Activated CD8-positive, alpha-beta memory T cell treated with anti-CD3 and anti-CD28 coated beads, Interleukin-2, amount 10 ng/mL, durations not matched to agents 7 days and 5 days (primary cell): ENCODE results near the gene ADCY2. TPM values are rescaled to one million over a fixed set of nuclear protein-coding genes. Genes with fewer than 3 reads are reported as not detected.
A peak's percentile ranks its signal among the peaks of the same experiment; 100 is the strongest.

ENCODE experiments used
- ATAC-seq: fragments of 150-1000 bp; cut with Tn5 transposase; one replicate; pipeline ENCODE4 v1.10.0; 2021; ENCODE audit warnings: moderate library complexity
- CTCF ChIA-PET: fragments of 350-600 bp; sonication (Branson Sonifier 250); formaldehyde crosslinking; loops from one replicate; lab custom pipeline; 2021; ENCODE audit warnings: antibody characterized with exemption; lab: Charles Lee
- DNase-seq: peaks from one replicate; pipeline ENCODE4 v3.0.0-alpha.2; 2020
- H3K27ac Mint-ChIP-seq: one replicate; pipeline ENCODE4 v1.8.0; 2021; ENCODE audit warnings: mild to moderate bottlenecking, mixed read lengths
- H3K27me3 Mint-ChIP-seq: one replicate; pipeline ENCODE4 v1.8.0; 2021; ENCODE audit warnings: mixed read lengths
- H3K36me3 Mint-ChIP-seq: one replicate; pipeline ENCODE4 v1.8.0; 2021; ENCODE audit warnings: mild to moderate bottlenecking, mixed read lengths
- H3K4me1 Mint-ChIP-seq: one replicate; pipeline ENCODE4 v1.8.0; 2021; ENCODE audit warnings: mixed read lengths
- H3K4me3 Mint-ChIP-seq: one replicate; pipeline ENCODE4 v1.8.0; 2021; ENCODE audit warnings: mild to moderate bottlenecking, moderate library complexity, mixed read lengths
- H3K9me3 Mint-ChIP-seq: one replicate; pipeline ENCODE4 v1.8.0; 2022; ENCODE audit warnings: low read depth, mixed read lengths
- total RNA-seq, 2 experiments: library from RNA; stranded (reverse); gene quantifications; one replicate each; pipeline ENCODE4 v1.2.3, GENCODE V29; 2021

ADCY2 gene
- total RNA-seq, 2 experiments from 2014 or later: not detected

- Mint-ChIP-seq H3K4me1 (no peaks in the 10 kb centered on the region), H3K9me3 (no peaks in the 10 kb centered on the region), H3K4me3 (no peak overlapping the region), H3K36me3 (no peaks in the 10 kb centered on the region), H3K27ac (no peak overlapping the region), H3K27me3 (no peaks in the 10 kb centered on the region)
- DNase-seq (no peak), ATAC-seq (no peak)
- CTCF ChIA-PET: no interaction called here
These were observed 408.0 kb downstream of the ADCY2 start for GRCh38 chr5:7803937-7804336.

GRCh38 chr5:7805379-7805778, 409.4 kb downstream of the ADCY2 start:
- Mint-ChIP-seq H3K27me3 (peaks cover 6% of the 10 kb centered on the region), H3K4me3 (no peak overlapping the region), H3K9me3 (no peaks in the 10 kb centered on the region), H3K27ac (no peak overlapping the region), H3K4me1 (no peaks in the 10 kb centered on the region), H3K36me3 (no peaks in the 10 kb centered on the region)
- CTCF ChIA-PET: no interaction called here
- no peak for DNase-seq
- ATAC-seq: no peak

GRCh38 chr5:7808998-7809397, 413.1 kb downstream of the ADCY2 start:
- no peak overlapping the region for H3K27ac Mint-ChIP-seq
- CTCF ChIA-PET: no interaction called here
- H3K9me3 Mint-ChIP-seq: no peaks in the 10 kb centered on the region
- H3K4me1 Mint-ChIP-seq: no peaks in the 10 kb centered on the region
- H3K4me3 Mint-ChIP-seq: no peak overlapping the region
- H3K36me3 Mint-ChIP-seq: no peaks in the 10 kb centered on the region
- H3K27me3 Mint-ChIP-seq: peaks cover 22% of the 10 kb centered on the region
- no peak for DNase-seq
- no peak for ATAC-seq

GRCh38 chr5:7811715-7812114, 415.8 kb downstream of the ADCY2 start:
- Mint-ChIP-seq H3K4me3 (no peak overlapping the region), H3K27me3 (peaks cover 31% of the 10 kb centered on the region), H3K27ac (no peak overlapping the region), H3K9me3 (no peaks in the 10 kb centered on the region), H3K36me3 (no peaks in the 10 kb centered on the region), H3K4me1 (no peaks in the 10 kb centered on the region)
- ATAC-seq: no peak
- DNase-seq: no peak
- CTCF ChIA-PET: no interaction called here

GRCh38 chr5:7813007-7813406, 417.1 kb downstream of the ADCY2 start:
- Mint-ChIP-seq H3K4me3 (no peak overlapping the region), H3K9me3 (no peaks in the 10 kb centered on the region), H3K27me3 (peaks cover 35% of the 10 kb centered on the region), H3K27ac (no peak overlapping the region), H3K36me3 (no peaks in the 10 kb centered on the region), H3K4me1 (no peaks in the 10 kb centered on the region)
- no peak for DNase-seq
- ATAC-seq: no peak
- CTCF ChIA-PET: no interaction called here

GRCh38 chr5:7813576-7813975, 417.6 kb downstream of the ADCY2 start:
- CTCF ChIA-PET: interaction anchor here (1.2 kb wide), 1 partner anchor 9 kb away, joined by 3 read pairs; no protein-coding TSS in a partner anchor
- H3K36me3 Mint-ChIP-seq: no peaks in the 10 kb centered on the region
- no peak for DNase-seq

GRCh38 chr5:7814816-7815215, 418.9 kb downstream of the ADCY2 start:
- ATAC-seq: no peak
- no peaks in the 10 kb centered on the region for H3K36me3 Mint-ChIP-seq
- no peak for DNase-seq
- peaks cover 37% of the 10 kb centered on the region for H3K27me3 Mint-ChIP-seq
- no peak overlapping the region for H3K27ac Mint-ChIP-seq
- CTCF ChIA-PET: interaction anchor here (1.2 kb wide), 1 partner anchor 10 kb away, joined by 3 read pairs; no protein-coding TSS in a partner anchor
- H3K4me3 Mint-ChIP-seq: no peak overlapping the region
- no peaks in the 10 kb centered on the region for H3K4me1 Mint-ChIP-seq
- H3K9me3 Mint-ChIP-seq: no peaks in the 10 kb centered on the region

More at GRCh38 chr5:7813576-7813975, 417.6 kb downstream of the ADCY2 start:
- Mint-ChIP-seq H3K4me1 (no peaks in the 10 kb centered on the region), H3K27me3 (peaks cover 35% of the 10 kb centered on the region), H3K4me3 (no peak overlapping the region), H3K27ac (no peak overlapping the region), H3K9me3 (no peaks in the 10 kb centered on the region)
- ATAC-seq: no peak

- CTCF ChIA-PET: interaction anchor here (0.7 to 2.4 kb wide), 7 partner anchors 9 to 1072 kb away, joined by 3 to 7 read pairs (median 3); no protein-coding TSS in a partner anchor
- DNase-seq: peak; percentile 70
- ATAC-seq: peak; percentile 85
- no peaks in the 10 kb centered on the region for H3K9me3 Mint-ChIP-seq
- no peaks in the 10 kb centered on the region for H3K4me1 Mint-ChIP-seq
- no peak overlapping the region for H3K27ac Mint-ChIP-seq
- no peaks in the 10 kb centered on the region for H3K36me3 Mint-ChIP-seq
- H3K27me3 Mint-ChIP-seq: peaks cover 27% of the 10 kb centered on the region
- no peak overlapping the region for H3K4me3 Mint-ChIP-seq
These were observed 420.1 kb downstream of the ADCY2 start for GRCh38 chr5:7815892-7816534.

GRCh38 chr5:7816535-7816901, 420.6 kb downstream of the ADCY2 start:
- no peaks in the 10 kb centered on the region for H3K9me3 Mint-ChIP-seq
- no peak overlapping the region for H3K4me3 Mint-ChIP-seq
- no peak for ATAC-seq
- H3K27me3 Mint-ChIP-seq: peaks cover 27% of the 10 kb centered on the region
- H3K27ac Mint-ChIP-seq: no peak overlapping the region
- no peaks in the 10 kb centered on the region for H3K4me1 Mint-ChIP-seq
- CTCF ChIA-PET: interaction anchor here (1.1 to 2.4 kb wide), 6 partner anchors 10 to 1073 kb away, joined by 3 to 7 read pairs (median 3); no protein-coding TSS in a partner anchor
- no peak for DNase-seq
- H3K36me3 Mint-ChIP-seq: no peaks in the 10 kb centered on the region

GRCh38 chr5:7822449-7822848, 426.5 kb downstream of the ADCY2 start:
- Mint-ChIP-seq H3K9me3 (no peaks in the 10 kb centered on the region), H3K27ac (no peak overlapping the region), H3K36me3 (no peaks in the 10 kb centered on the region), H3K4me3 (no peak overlapping the region), H3K4me1 (no peaks in the 10 kb centered on the region), H3K27me3 (peaks cover 13% of the 10 kb centered on the region)
- CTCF ChIA-PET: no interaction called here
- DNase-seq: no peak
- ATAC-seq: no peak

- CTCF ChIA-PET: no interaction called here
- no peaks in the 10 kb centered on the region for H3K36me3 Mint-ChIP-seq
- no peaks in the 10 kb centered on the region for H3K9me3 Mint-ChIP-seq
- DNase-seq (no peak), ATAC-seq (no peak)
- H3K27me3 Mint-ChIP-seq: peaks cover 13% of the 10 kb centered on the region
- no peak overlapping the region for H3K27ac Mint-ChIP-seq
- H3K4me1 Mint-ChIP-seq: no peaks in the 10 kb centered on the region
- no peak overlapping the region for H3K4me3 Mint-ChIP-seq
These were observed 427.7 kb downstream of the ADCY2 start for GRCh38 chr5:7823594-7823993.

GRCh38 chr5:7824995-7825394, 429.1 kb downstream of the ADCY2 start:
- DNase-seq: no peak
- Mint-ChIP-seq H3K36me3 (no peaks in the 10 kb centered on the region), H3K9me3 (no peaks in the 10 kb centered on the region), H3K4me3 (no peak overlapping the region), H3K27ac (no peak overlapping the region), H3K4me1 (no peaks in the 10 kb centered on the region), H3K27me3 (peaks cover 15% of the 10 kb centered on the region)
- CTCF ChIA-PET: no interaction called here
- no peak for ATAC-seq

GRCh38 chr5:7825630-7826029, 429.7 kb downstream of the ADCY2 start:
- ATAC-seq (no peak), DNase-seq (no peak)
- CTCF ChIA-PET: no interaction called here
- no peaks in the 10 kb centered on the region for H3K9me3 Mint-ChIP-seq
- H3K27me3 Mint-ChIP-seq: peaks cover 15% of the 10 kb centered on the region
- no peaks in the 10 kb centered on the region for H3K36me3 Mint-ChIP-seq
- no peak overlapping the region for H3K27ac Mint-ChIP-seq
- H3K4me1 Mint-ChIP-seq: no peaks in the 10 kb centered on the region
- no peak overlapping the region for H3K4me3 Mint-ChIP-seq

- CTCF ChIA-PET: no interaction called here
- Mint-ChIP-seq H3K4me1 (no peaks in the 10 kb centered on the region), H3K27ac (no peak overlapping the region), H3K27me3 (peaks cover 18% of the 10 kb centered on the region), H3K36me3 (no peaks in the 10 kb centered on the region), H3K9me3 (no peaks in the 10 kb centered on the region), H3K4me3 (no peak overlapping the region)
- DNase-seq: no peak
- no peak for ATAC-seq
These were observed 431.7 kb downstream of the ADCY2 start for GRCh38 chr5:7827610-7828009.
